Stomach smooth muscle (tissue), 2 donors: ENCODE results near the gene MYLK3.
"Not testable (repeated sequence)": the region's sequence is repeated elsewhere in the genome, so short reads cannot be mapped to it uniquely, and the experiment has no call there.

Experiments used
- H3K27ac ChIP-seq: one replicate; pipeline ENCODE4 v1.7.0; 2013; ENCODE audit warnings: mild to moderate bottlenecking, low read length, inconsistent platforms
- H3K27me3 ChIP-seq, 2 donors: one replicate each; pipeline ENCODE4 v1.7.0; 2013; ENCODE audit warnings: low read length in 2 of 2; ENCODE audit not compliant: insufficient read depth in 2 of 2, control insufficient read depth in 1 of 2
- H3K36me3 ChIP-seq, 2 donors: one replicate each; pipeline ENCODE4 v1.7.0; 2013; ENCODE audit warnings: low read length in 2 of 2; ENCODE audit not compliant: control insufficient read depth in 2 of 2, insufficient read depth in 2 of 2
- H3K4me1 ChIP-seq: one replicate; pipeline ENCODE4 v1.7.0; 2013; ENCODE audit warnings: low read length; ENCODE audit not compliant: control insufficient read depth, insufficient read depth
- H3K4me3 ChIP-seq, 2 donors: one replicate each; pipeline ENCODE4 v1.7.0; 2013; ENCODE audit warnings: low read length in 2 of 2
- H3K9ac ChIP-seq, 2 donors: one replicate each; pipeline ENCODE4 v1.7.0; 2013; ENCODE audit warnings: low read length in 2 of 2, mild to moderate bottlenecking in 1 of 2
- H3K9me3 ChIP-seq, 2 donors: one replicate each; pipeline ENCODE4 v1.7.0; 2013; ENCODE audit warnings: low read length in 2 of 2; ENCODE audit not compliant: control insufficient read depth in 2 of 2
- donor health status: healthy.
- donor health status: Pancreatic carcinoma.

MYLK3 gene

DNA sequence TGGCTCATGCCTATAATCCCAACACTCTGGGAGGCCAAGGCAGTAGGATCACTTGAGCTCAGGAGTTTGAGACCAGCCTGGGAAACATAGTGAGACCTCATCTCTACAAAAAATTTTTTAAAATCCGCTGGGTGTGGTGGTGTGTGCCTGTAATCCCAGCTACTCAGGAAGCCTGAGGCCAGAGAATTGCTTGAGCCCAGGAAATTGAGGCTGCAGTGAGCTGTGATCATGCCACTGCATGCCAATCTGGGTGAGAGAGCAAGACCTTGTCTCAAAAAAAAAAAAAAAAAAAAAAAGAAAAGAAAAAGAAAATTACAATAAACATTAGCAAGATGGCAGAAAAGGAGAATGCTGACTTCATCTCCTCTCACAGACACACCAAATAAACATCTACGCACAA lies 36.4 kb upstream of the MYLK3 start:
- H3K9me3 ChIP-seq, H3K36me3 ChIP-seq, H3K9ac ChIP-seq, H3K27me3 ChIP-seq, H3K4me1 ChIP-seq, H3K4me3 ChIP-seq, H3K27ac ChIP-seq: not testable (repeated sequence)

DNA sequence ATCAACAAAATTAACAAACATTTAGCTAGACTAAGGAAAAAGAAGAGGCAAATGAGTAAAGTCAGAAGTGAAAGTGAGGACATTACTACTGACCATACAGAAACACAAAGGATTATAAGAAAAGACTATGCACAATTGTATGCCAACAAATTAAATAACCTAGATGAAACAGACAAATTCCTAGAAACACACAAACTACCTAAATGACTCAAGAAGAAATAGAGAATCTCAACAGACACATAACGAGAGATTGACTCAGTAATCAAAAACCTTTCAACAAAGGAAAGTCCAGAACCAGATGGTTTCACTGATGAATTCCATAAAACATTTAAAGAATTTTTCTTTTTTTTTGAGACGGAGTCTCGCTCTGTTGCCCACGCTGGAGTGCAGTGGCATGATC lies 35.7 kb upstream of the MYLK3 start:
- Histone ChIP-seq H3K36me3 (no peaks in the 10 kb centered on the region), H3K27me3 (no peaks in the 10 kb centered on the region), H3K9ac (no peak overlapping the region), H3K4me3 (no peak overlapping the region), H3K9me3 (no peaks in the 10 kb centered on the region), H3K27ac (no peak overlapping the region), H3K4me1 (no peaks in the 10 kb centered on the region)

GRCh38 chr16:46782320-46782719 lies 34.2 kb upstream of the MYLK3 start:
- no peak overlapping the region for H3K9ac ChIP-seq
- no peak overlapping the region for H3K4me3 ChIP-seq
- no peak overlapping the region for H3K27ac ChIP-seq

GRCh38 chr16:46777804-46778203 lies 29.7 kb upstream of the MYLK3 start:
- H3K36me3 ChIP-seq: no peaks in the 10 kb centered on the region
- no peaks in the 10 kb centered on the region for H3K27me3 ChIP-seq
- no peaks in the 10 kb centered on the region for H3K4me1 ChIP-seq
- H3K9ac ChIP-seq: no peak overlapping the region
- no peaks in the 10 kb centered on the region for H3K9me3 ChIP-seq
- no peak overlapping the region for H3K27ac ChIP-seq
- no peak overlapping the region for H3K4me3 ChIP-seq

More at GRCh38 chr16:46782320-46782719, 34.2 kb upstream of the MYLK3 start:
- Histone ChIP-seq H3K4me1 (no peaks in the 10 kb centered on the region), H3K27me3 (no peaks in the 10 kb centered on the region), H3K36me3 (no peaks in the 10 kb centered on the region), H3K9me3 (no peaks in the 10 kb centered on the region)

DNA sequence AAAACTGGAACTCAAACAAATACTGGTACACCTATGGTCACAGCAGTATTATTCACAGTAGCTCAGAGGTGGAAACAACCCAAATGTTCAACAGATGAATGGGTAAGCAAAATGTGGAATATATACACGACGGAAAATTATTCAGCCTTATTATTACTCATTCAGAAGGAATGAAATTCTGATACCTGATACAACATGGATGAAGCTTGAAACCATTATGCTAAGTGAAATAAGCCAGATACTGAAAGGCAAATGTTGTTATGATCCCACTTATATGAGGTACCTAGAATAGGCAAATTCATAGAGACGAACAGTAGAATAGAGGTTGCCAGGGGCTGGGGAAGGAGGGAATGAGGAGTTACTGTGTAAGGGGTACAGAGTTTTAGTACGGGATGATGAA lies 27.1 kb upstream of the MYLK3 start:
- no peaks in the 10 kb centered on the region for H3K27me3 ChIP-seq
- H3K4me1 ChIP-seq: no peaks in the 10 kb centered on the region
- H3K27ac ChIP-seq: no peak overlapping the region
- no peak overlapping the region for H3K9ac ChIP-seq
- no peaks in the 10 kb centered on the region for H3K36me3 ChIP-seq
- no peaks in the 10 kb centered on the region for H3K9me3 ChIP-seq
- H3K4me3 ChIP-seq: no peak overlapping the region

DNA sequence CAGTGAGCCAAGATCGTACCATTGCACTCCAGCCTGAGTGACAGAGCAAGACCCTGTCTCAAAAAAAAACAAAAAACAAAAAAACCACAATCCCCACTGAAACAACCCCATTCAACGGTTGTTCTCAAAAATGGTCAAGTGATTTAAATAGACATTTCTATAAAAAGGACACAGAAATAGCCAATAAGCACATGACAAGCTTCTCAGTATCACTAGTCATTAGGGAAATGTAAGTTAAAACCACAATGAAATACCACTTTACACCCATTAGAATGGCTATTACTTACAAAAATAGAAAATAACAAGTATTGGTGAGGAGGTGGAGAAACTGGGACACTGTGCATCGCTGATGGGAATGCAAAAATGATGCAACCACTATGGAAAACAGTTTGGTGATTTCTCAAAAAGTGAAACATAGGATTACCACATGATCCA lies 26.6 kb upstream of the MYLK3 start:
- Histone ChIP-seq H3K36me3 (no peaks in the 10 kb centered on the region), H3K4me3 (no peak overlapping the region), H3K4me1 (no peaks in the 10 kb centered on the region), H3K9ac (no peak overlapping the region), H3K9me3 (no peaks in the 10 kb centered on the region), H3K27ac (no peak overlapping the region), H3K27me3 (no peaks in the 10 kb centered on the region)

DNA sequence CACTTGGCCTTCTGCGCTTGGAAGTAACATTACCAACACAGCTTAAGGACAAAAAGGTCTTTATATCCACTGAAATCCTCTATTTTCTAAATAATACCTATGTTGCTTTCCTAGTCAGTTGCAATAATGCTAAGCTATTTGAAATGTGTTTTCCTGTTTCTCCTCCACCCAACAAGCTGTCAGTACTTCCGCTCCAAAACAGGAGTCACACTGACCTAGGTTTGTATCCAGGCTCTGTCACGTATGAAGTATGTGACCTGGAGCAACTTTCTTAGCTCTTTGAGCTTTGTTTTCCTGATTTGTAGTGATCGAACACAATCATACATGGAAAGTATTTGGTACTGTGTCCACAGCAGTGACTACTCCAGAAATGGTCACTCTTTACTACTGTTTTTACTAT lies 24.3 kb upstream of the MYLK3 start:
- Histone ChIP-seq H3K27ac (no peak overlapping the region), H3K36me3 (no peaks in the 10 kb centered on the region), H3K9me3 (no peaks in the 10 kb centered on the region), H3K4me1 (no peaks in the 10 kb centered on the region), H3K9ac (no peak overlapping the region), H3K4me3 (no peak overlapping the region), H3K27me3 (no peaks in the 10 kb centered on the region)

DNA sequence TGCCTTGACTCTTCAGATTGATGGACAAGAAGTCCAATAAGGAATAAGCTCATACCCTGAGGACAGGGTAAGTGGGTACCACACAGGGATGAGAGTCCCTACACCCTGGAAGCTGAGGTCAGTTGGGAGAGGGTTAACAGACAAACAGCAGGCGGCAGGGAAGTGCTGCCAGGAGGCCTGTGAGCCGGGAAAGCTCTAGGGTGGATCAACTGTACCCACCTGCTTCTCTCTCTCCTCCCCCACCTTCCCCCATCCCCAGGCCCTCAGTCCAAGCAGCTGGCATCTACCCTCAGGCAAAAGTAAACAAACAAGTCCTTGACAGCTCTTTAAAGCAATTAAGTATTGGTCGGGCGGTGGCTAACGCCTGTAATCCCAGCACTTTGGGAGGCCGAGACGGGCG lies 20.7 kb upstream of the MYLK3 start:
- no peaks in the 10 kb centered on the region for H3K9me3 ChIP-seq
- H3K36me3 ChIP-seq: no peaks in the 10 kb centered on the region
- H3K27ac ChIP-seq: no peak overlapping the region
- no peaks in the 10 kb centered on the region for H3K4me1 ChIP-seq
- no peaks in the 10 kb centered on the region for H3K27me3 ChIP-seq
- no peak overlapping the region for H3K9ac ChIP-seq
- H3K4me3 ChIP-seq: no peak overlapping the region

DNA sequence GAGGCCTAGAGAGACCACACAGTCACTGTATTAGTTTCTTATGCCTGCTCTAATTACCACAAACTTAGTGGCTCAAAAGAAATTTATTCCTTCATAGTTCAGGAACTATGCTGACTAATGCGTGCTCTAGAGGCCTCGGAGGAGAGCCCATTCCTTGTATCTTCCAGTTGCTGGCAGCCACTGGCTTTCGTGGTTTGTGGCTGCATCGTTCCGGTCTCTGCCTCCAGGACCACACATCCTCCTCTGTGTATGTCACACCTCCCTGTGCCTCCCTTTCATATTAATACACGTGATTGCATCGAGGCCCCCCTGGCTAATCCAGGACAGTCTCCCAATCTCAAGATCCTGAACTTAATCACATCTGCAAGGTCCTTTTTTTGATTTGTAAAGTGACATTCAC lies 16.9 kb upstream of the MYLK3 start:
- H3K4me3 ChIP-seq: no peak overlapping the region
- no peaks in the 10 kb centered on the region for H3K4me1 ChIP-seq
- H3K9me3 ChIP-seq: no peaks in the 10 kb centered on the region
- H3K9ac ChIP-seq: no peak overlapping the region
- H3K27me3 ChIP-seq: peaks cover under 1 to 4% of the 10 kb centered on the region in 2 donors
- no peak overlapping the region for H3K27ac ChIP-seq
- H3K36me3 ChIP-seq: no peaks in the 10 kb centered on the region

DNA sequence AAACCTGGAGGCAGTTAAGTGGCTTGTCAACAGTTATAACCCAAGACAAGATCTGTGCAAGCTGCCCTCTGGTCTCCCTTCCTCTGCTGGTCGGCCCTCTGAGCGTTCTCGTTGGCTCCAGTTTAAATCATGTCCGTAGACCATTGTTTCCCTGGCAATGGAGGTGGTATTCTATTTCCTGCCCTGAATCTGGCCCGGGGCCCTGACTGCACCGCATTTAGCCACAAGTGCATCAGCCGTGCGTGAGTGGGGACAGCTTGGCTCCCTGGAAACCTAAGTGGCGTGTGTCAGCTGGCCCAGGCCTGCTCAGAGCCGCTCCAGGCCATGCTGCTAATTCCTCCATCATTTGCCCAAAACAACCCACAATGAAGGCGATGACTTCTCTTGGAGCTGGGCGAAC lies 15.0 kb upstream of the MYLK3 start:
- Histone ChIP-seq H3K9me3 (no peaks in the 10 kb centered on the region), H3K9ac (no peak overlapping the region), H3K27ac (no peak overlapping the region), H3K4me3 (no peak overlapping the region), H3K36me3 (no peaks in the 10 kb centered on the region), H3K27me3 (peaks cover 9 to 13% of the 10 kb centered on the region in 2 donors), H3K4me1 (no peaks in the 10 kb centered on the region)

DNA sequence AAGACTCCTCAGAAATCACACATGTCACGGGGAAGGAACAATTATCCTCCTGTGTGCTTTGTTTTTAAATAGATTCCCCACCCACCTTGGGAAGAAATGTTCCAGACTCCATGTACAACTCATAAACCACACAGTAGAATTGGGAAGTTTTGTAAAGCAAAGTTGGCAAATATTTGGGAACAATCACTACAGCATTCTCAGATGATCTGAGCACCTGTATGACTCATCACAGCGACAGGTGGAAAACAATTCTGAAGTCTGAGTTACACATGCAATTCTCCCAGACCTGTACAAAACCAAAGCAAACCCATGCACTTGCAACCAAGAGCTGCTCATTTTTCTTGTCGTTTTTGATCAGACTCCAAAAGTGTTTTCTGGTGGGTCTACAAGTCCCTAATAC lies 14.4 kb upstream of the MYLK3 start:
- peaks cover 12 to 17% of the 10 kb centered on the region in 2 donors for H3K27me3 ChIP-seq
- no peak overlapping the region for H3K27ac ChIP-seq
- no peaks in the 10 kb centered on the region for H3K9me3 ChIP-seq
- no peaks in the 10 kb centered on the region for H3K36me3 ChIP-seq
- H3K9ac ChIP-seq: no peak overlapping the region
- no peak overlapping the region for H3K4me3 ChIP-seq
- H3K4me1 ChIP-seq: peaks cover 3% of the 10 kb centered on the region

DNA sequence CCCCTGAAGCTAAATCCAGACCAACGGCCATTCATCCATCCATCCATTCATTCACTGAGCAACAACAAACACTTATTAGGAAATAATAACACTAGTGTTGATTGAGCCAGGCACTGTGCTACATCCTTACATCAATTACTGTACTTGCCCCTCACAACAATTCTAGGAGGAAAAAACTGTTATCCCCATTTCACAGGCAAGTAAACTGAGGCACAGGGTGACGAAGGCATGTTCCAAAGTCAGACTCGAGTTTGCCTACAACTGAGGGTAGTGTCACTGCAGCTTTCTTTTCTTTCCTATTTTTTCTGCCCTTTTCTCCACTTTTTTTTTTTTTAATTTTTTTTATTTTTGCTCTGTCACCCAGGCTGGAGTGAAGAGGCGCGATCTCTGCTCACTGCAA lies 11.2 kb upstream of the MYLK3 start:
- no peak overlapping the region for H3K4me3 ChIP-seq
- H3K27ac ChIP-seq: no peak overlapping the region
- H3K9ac ChIP-seq: no peak overlapping the region
- no peaks in the 10 kb centered on the region for H3K36me3 ChIP-seq
- no peaks in the 10 kb centered on the region for H3K9me3 ChIP-seq
- peaks cover 6% of the 10 kb centered on the region for H3K4me1 ChIP-seq
- peaks cover 19 to 26% of the 10 kb centered on the region in 2 donors for H3K27me3 ChIP-seq
